Upper lobe of left lung (tissue), 4 donors: ENCODE data around the gene KCNA2.

ENCODE experiments used
- EP300 ChIP-seq, 4 donors: sonication (generic); formaldehyde crosslinking; IDR thresholded peaks; one replicate each; pipeline ENCODE4 v1.5.1; 2017; ENCODE audit warnings: antibody characterized with exemption in 4 of 4, control low read depth in 2 of 4
- POLR2A ChIP-seq, 4 donors: fragments of 450-650 bp; IDR thresholded peaks; one replicate each; pipeline ENCODE4 v1.5.1; 2016 to 2017; ENCODE audit warnings: antibody characterized with exemption in 4 of 4, mild to moderate bottlenecking in 2 of 4
- POLR2AphosphoS5 ChIP-seq, 2 donors: sonication (generic); formaldehyde crosslinking; IDR thresholded peaks; one replicate each; pipeline ENCODE4 v1.5.1; 2017; ENCODE audit warnings: antibody characterized with exemption in 2 of 2

DNA sequence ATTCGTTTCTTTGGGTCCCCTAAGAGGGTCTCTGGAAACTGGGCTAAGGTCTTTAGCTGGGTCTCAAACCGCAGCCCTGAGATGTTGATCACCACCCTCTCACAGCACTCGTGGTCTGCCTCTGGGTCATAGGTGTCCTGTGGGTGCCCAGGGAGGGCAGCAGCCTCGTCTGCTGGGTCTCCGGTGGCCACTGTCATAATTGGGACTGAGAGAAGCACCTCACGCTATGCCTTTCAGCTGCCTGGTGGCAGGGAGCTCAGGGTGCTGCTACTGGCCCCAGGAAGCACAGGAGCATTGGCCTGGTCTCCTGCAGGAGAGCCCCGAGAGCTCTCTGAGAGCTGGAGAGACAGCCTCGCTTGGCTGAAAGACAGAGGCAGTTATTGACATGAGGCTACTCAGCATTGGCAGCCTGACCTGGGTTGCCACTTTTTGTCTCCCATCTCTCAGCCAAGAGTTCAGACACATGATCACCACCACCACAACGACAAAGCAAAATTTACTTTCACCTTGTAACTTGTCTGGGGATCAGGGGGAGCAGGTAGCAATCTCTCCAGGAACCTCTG lies 1.5 kb downstream of the KCNA2 start:
- TF ChIP-seq EP300 (IDR thresholded peaks at IDR 0.05): no peak
- no peak for TF ChIP-seq POLR2A (IDR thresholded peaks at IDR 0.05)
- TF ChIP-seq POLR2AphosphoS5 (IDR thresholded peaks at IDR 0.05): no peak
